ENCODE results near the gene FAM120AOS.
A peak's percentile ranks its signal among the peaks of the same experiment; 100 is the strongest.
"Not testable (repeated sequence)": the region's sequence is repeated elsewhere in the genome, so short reads cannot be mapped to it uniquely, and the experiment has no call there.

The FAM120AOS gene

DNA sequence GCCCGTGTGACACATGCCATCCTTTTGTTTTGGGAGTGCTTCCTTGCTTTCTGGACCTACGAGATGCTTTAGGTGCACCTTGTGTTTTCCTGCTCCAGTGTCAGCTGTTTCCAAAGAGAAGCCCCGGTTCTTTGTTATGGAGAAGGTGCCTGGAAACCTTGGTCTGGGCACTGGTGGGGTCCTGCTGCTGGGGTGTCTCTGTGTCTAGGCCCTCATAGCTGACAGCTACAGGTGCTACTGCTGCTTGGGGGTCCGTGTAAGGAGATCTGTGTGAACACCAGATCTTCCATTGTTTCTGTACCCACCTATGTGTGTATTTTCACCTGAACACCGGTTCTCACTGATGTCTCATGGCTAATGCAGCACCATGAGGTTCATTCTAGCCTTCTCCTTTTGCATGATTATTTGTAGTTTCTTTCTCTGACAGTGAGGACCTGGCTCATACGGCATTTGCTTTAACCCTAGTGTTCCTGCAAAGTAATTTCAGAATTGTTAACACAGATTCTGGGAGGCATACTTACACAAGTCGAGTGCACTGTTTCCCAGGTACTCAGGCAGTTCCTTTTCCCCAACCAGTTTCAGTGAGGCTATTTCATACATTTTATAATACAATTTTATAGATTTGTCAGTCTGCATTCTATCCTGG lies 13.2 kb upstream of the FAM120AOS start:
- no peak for DNase-seq

DNA sequence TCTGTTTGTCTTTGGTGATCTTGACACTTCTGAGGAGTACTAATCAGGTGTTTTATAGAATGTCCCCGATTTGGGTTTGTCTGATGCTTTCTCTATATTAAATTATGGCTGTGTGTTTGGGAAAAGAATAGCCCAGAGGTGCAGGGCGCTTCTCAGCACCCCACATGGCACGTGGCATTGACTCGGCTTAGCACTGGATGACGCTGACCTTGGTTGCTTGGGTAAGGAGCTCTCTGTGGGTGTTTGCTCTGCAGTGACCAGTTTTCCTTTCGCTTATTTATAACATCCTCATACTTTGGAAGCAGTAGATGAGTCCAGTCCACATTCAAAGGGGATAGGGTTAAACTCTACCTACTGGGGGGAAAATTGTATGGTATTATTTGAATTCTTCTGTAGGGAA lies 12.5 kb upstream of the FAM120AOS start:
- no peak for DNase-seq

DNA sequence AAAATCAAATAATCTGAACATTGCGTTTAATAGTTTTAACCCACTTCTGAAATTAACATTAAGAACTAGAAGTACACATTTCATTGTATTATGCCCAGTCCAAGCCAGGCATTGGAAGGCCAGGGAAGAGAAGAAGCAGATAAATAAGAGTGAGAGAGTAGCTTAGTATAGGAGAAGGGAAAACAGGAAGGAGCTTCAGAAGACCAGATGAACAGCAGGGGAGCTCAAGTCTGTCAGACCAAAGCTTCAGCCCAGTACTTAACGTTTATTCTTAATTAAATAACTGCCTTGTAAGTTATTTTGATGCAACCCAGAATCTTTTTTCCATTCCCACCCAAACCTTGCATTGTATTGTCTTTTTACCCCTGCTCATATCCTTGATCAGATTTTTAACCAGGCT lies 11.5 kb upstream of the FAM120AOS start:
- no peak for DNase-seq

DNA sequence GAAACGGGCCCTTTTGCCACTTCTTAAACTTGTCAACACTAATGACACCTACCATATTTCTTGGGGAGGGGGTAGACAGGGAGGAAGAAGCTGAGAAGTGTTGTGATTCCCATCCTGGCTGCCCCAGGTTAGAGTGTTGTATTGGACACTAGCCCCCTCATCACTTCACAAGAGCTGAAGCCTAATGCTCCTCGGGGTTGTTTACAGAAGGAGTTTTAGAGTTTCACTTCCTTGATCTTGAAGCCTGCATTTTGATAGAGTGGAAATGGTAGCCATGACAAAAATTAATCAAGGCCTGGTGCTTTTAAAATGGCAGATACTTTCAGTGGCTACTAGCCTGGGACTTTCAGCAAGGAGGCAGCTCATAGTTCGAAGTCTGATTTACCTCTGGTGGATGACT lies 11.0 kb upstream of the FAM120AOS start:
- no peak for DNase-seq

DNA sequence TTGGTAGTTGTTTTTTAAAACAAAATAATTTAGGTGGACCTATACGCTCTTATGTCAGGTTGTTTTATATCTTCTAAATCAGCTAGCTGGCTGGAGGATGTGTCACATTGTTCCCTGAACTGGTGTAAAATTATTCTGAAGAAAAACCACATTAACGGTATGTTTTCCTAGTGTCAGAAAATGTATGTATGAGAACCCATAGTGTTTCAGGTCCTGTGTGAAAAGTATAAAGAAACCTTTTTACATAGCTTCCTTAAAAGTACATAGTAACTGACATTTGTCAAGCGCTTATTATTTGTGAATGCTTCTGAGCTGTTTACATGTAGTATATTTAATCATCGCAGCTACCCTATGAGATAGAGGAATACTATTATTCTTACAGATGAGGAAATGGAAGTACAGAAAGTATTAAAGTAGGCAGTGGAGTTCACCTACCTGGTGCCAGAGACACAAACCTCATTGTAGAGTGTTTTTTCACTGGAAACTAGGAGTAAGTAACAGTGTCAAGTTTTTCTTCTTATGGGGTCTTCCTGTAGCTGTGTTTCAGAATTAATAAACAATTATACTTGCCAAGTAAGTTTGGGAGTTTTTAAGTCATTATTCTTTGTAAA lies 10.4 kb upstream of the FAM120AOS start:
- DNase-seq = no peak

DNA sequence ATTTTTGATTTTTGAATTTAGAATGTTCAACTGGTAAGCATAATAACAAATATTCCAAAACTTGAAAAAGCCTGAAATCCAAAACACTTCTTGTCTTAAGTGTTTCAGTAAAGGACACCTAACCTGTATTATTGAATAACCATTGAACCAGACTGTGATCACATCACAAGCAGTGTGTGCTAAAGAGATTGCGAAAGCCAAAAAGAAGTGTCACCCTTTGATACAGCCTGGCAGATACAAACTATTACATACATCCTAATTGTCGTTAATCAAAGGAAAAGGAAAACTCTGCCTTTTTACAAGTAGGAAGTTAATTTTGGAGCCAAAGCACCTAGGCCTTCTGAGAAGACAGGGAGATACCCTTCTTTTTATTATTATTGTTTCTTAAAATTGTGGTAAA lies 8.4 kb upstream of the FAM120AOS start:
- DNase-seq = no peak

DNA sequence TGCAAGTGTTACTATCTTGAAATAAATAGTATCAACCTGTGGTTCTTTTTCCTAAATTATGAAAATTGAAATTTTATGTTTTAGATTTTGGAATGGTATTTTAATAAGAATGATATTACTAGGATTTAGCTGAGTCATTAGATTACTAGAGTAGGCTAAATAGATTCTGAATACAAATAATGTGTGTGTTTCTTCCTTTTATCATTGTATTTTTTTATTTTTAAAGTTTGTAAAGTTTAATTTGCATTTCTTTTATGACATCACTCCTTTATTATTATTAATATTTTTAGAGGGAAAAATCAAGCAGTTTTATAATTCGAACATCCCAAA lies 8.0 kb upstream of the FAM120AOS start:
- DNase-seq = no peak

DNA sequence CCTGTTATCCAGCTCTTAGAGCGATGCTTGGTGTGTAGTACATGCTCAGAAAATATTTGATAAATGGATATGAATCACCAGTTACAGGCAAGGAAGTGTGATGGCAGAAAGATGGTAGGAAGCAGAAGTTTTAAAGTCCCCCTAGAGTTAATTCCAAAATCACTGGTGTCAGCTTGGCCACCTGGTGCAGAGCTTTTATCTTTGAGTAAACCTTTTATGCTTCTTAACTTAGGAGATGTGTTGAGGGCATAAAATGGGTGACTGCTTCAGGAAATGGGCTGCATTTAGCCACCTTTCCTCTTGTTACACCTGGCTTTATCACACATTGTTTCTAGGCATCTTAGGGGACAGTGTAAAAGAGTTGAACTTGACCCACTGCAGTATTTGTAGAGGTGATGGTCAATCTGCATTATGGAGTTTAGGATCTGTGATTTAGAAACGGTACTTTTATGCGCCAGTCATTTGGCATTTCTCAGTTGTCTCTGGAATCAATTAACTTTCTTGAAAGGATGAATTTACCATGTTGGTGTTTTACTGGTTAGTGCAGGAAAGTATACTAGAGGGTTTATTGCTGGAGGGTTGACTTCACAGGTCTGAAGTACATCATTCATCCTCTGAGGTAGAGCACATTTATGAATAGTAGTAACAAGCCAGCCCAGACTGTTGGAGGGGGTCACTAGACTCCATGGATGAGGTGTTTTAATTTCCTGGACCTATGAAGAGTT lies 7.5 kb upstream of the FAM120AOS start:
- DNase-seq = no peak

DNA sequence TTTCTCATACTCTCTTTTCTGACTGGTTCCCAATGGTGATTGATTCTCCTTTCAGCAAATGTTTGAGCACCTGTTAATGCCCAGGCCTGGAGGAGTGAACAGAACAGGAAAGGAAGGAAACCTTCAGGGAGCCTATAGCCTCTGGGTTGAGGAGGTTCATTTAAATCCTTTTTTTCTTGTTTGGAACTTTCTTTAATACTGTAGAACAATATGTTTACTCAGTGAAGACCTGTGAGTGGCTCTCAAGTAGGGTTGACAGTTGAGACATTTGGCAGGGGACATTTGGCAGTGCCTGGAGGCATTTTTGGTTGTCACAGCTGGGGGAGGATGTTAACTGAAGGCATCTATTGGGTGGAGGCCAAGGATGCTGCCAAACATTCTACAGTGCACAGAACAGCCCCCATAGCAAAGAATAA lies 6.1 kb upstream of the FAM120AOS start:
- no peak for DNase-seq

DNA sequence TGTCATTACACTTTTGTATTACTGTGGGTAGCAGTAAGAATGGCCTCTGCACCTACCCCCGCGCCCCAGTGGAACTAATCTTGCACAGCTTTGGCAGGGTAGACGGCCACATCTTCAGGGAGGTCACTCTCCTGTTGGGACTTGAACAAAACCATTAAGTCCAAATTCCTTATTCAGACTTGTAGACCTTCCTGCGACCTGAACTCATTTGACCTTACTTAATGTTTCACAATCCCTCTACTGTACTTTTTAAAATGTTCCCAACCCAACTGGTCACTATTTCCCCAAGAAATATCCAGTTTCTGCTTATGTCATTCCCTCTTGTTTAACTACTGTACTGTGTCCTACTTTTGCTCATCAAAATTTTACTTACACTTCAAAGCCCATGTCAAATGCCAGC lies 5.3 kb upstream of the FAM120AOS start:
- no peak for DNase-seq

DNA sequence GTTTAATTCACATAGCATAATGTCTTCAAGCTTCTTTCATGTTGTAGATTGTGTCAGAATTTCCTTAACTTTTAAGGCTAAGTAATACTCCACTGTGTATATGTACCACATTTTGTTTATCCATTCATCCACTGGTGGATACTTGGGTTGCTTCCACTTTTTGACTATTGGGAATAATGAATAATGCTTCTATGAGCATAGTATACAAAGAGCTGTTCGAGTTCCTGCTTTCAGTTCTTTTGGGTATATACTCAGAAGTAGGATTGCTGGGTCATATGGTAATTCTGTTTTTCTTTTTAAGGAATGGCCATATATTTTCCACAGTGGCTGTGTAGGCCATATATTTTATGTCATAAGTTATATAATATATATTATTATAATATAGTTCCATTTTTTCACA lies 3.6 kb upstream of the FAM120AOS start:
- no peak for DNase-seq

DNA sequence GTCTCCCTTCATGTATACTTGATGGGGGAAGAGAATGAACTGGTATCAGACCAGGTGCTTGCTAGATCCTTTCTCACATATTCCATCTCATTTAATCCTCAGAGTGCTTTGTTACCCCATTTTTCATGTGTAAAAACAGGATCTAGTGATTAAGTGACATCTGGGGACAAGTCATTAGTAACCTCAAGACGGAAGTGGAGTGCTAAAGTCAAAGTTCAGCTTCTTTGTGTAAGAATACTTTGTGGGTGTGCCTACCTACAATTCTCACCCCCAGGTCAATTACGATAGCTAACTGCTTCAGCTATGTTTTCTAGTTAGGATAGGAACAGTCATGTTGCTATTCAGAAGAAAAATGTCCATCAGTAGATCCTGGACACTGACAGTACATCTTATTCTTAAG lies 3.1 kb upstream of the FAM120AOS start:
- DNase-seq = no peak

DNA sequence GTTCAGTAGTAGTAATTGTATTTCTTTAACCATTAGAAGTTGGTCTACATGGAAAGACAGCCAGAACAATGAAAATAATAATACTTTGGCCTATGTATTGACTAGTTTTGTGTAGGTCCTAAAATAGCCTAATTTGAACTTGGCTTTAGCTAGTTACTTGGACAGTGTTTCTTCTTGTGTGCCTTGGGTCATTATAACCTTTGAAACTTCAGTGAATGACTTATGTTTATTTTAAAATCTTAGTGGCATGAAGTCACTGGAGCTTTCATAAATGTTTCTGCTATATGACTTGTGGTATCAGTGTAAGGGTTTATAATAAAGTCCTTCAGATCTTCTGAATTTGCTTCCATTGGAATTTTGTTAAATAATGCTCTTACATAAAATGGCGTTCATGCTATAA lies 2.6 kb upstream of the FAM120AOS start:
- DNase-seq = no peak

DNA sequence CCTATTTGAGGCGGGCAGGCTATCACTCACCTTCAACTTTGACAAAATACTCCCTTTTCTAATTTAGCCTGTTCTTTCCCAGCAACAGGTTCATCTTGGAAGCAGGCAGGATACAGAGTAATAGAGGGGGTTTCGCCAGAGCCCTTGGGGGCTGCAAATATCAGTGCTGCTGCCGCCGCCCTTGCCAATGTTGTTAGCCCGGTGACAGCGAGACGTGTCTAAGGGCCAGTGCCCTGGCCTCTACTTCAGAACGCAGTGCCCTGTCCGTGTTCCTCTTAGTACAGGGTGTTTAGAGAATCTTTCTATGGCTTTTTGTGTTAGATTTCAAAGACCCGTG lies 703 bp downstream of the FAM120AOS start:
- no peak for DNase-seq

DNA sequence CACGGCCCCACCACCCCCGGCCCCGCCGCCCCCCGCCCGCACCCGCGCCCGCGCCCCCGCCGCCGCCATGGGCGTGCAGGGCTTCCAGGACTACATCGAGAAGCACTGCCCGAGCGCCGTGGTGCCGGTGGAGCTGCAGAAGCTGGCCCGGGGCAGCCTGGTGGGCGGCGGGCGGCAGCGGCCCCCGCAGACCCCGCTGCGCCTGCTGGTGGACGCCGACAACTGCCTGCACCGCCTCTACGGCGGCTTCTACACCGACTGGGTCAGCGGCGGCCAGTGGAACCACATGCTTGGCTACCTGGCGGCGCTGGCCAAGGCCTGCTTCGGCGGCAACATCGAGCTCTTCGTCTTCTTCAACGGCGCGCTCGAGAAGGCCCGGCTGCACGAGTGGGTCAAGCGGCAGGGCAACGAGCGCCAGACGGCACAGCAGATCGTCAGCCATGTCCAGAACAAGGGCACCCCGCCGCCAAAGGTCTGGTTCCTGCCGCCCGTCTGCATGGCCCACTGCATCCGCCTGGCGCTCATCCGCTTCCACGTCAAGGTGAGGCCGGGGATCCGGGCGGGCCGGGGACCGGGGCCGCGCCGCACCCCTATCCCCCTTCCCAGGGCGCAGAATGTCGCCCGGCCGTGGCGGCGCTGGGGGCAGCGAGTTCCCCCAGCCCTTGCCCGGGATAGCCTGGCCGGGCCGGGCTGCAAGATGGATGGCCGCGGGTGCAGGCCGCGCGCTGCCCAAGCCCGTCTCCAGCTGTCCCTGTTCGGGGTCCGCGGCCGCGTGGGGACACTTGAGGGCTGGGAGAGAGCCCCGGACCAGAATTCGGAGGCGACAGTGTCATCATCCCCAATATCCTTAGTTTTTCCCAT lies 1.3 kb downstream of the FAM120AOS start:
- peak; percentile 15 to 47 for DNase-seq

DNA sequence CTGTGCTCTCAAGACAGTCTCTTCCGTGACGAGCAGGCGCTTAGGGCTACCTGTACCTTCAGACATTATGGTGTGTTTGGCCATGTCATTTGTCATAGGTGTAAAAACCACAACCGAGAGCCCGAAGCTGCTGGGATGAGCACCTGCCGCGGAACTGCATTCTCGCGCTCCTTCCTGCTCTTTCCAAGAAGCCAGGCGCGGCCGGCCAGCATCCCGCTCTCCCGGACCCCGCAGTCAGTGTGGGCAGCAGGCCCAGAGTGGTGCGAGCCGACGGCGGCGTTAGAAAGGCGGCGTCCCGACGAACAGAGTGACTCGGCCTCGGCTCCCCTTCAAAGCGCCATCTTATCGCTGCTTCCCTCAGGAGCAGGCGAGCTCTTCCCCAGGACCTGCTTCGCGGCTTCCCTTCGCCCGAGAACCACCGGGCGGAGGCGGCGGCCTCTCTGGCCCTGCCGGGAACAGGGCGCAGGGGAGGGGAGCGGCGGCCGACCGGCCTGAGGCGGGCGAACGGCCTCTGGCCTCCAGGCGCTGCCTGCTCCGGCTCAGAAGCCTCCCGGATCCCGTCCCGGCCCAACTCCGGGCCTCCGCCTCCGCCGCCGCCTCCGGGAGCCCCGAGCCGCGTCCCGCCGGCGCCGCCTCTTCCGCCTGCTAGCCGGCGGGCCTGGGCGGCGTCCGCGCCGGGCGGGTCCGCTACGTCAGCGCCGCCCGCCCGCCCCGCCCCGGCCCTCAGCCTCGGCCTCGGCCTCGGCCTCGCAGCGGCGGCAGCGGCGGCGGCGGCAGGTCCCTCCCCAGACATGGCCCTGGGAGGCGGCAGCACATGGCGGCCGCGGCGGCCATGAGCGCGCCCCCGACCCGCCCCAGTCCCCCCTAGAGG lies 2.2 kb downstream of the FAM120AOS start, which contains the start of gene FAM120A:
Gene FAM120A (plus strand): TSS at position 741 of the 871 bp plus-strand sequence. CDS start 231 bp downstream, outside the sequence.
- peak; percentile 70 to 74 for DNase-seq

DNA sequence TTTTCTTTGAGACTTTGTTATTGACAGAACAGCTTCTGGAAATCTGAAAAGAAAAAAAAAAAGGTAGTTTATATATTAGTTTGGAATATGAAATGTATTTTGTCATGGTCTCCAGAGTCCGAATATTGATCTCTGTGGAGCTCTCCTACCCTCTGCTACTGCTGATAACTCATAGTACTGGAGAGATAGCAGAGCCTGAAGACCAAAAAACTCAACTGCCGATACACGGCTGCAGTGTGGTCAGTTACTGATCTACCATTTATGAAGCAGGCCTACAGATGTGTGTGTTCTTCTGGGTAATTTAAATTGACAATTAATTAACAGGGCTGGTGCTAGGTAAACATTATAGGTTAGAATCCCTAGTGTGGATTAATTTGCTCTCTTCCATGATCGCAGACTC lies 5.7 kb downstream of the FAM120AOS start:
- DNase-seq = no peak

DNA sequence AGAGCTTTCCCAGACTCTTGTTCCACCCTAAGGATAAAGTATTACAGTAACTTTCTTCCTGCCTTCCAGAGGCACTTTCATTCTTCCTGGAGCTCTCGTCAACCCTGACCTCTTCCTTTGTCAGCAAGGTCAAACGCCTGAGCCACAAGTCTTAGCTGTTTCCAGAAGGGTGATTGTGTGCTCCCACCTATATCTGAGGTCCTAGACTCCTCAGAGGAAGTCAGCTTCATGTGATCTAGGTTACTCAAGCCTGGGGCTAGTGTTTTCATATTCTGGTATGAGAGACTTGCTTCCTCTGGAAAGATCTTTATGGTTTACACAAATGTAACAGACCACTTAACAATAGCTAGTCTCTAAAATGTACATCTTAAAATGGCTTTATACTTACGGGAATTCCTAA lies 7.3 kb downstream of the FAM120AOS start:
- no peak for DNase-seq

DNA sequence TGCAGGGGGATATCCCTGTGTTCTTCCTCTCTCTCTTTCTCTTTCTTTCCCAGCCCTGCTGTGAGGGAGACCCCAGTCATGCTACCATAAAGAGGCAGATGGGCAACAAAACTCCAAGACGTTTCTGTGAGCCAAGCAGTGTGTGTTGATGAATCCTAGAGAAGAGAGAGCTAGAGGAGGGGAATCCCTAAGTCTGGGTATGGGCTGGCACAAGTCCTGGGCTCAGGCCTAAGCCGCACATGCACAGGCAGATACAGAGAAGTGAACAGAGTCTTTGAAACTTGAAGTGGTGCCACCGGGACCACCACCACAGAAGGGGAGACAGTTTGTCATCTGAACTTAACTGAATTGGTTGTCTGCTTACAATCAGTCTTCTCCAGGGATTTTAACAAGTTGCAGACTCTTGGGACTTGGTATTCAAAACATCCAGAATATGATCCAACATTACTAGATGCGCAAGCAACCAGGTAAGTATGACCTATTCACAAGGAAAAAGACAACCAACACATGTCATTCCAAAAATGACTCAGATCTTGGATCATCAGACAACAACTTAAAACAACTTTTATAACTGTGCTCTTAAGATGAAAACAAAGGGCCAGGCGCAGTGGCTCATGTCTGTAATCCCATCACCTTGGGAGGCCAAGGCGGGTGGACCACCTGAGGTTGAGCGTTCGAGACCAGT lies 12.3 kb downstream of the FAM120AOS start:
- no peak for DNase-seq

DNA sequence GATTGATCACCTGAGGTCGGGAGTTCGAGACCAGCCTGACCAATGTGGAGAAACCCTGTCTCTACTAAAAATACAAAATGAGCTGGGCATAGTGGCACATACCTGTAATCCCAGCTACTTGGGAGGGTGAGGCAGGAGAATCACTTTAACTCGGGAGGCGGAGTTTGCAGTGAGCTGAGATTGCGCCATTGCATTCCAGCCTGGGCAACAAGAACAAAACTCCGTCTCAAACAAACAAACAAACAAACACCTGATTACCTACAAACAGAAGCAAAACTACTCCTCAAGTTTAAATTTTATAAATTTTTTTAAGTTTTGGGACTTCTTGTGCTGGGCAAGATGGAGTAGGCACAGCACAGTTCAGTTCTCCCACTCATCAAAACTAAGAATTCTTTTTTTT lies 14.1 kb downstream of the FAM120AOS start:
- DNase-seq = not testable (repeated sequence)

DNA sequence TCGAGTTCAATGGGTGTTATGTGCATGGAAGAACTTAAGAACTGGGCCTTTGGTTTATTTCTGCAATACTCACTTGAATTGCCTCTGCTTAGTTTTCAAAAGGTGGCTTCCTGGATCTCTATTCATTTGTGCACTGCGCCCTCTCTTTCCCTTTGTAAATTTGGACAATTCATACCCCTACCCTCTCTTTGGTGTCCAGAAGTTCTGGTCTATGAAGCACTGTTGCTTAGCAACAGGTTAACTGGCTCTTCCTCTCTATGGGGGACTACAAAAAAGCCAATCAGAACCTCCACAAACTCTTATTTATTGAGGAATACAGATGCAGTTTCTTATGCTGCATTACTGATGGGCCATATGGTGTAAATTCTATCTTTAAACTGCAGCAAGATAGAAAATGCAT lies 15.4 kb downstream of the FAM120AOS start:
- no peak for DNase-seq

Data from stimulated activated CD4-positive, alpha-beta T cell treated with anti-CD3 and anti-CD28 coated beads, Interleukin-4, amount 100 ng/mL, for 4 hours (primary cell).